Right atrium auricular region (tissue), 2 donors: ENCODE data around the gene FAF1. TPM values are rescaled to one million over a fixed set of nuclear protein-coding genes. Genes with fewer than 3 reads are reported as not detected.
"Not testable (repeated sequence)": the region's sequence is repeated elsewhere in the genome, so short reads cannot be mapped to it uniquely, and the experiment has no call there.

Source experiments
- DNase-seq: peaks from one replicate; pipeline ENCODE4 v3.0.0-alpha.2; 2019; ENCODE audit warnings: low spot score
- H3K27ac ChIP-seq, 2 donors: fragments of 200-600 bp; sonication (generic); 1 replicate in 1 of 2; 2 replicates in 1 of 2; pipeline ENCODE4 v1.5.1; 2016 to 2019
- H3K27me3 ChIP-seq, 2 donors: fragments of 200-600 bp; sonication (generic); one replicate each; pipeline versions ENCODE4 v1.5.1 to v1.6.0; 2017 to 2019
- H3K36me3 ChIP-seq: fragments of 200-600 bp; sonication (generic); one replicate; pipeline ENCODE4 v1.5.1; 2016
- H3K4me1 ChIP-seq, 2 donors: fragments of 200-600 bp; sonication (generic); one replicate each; pipeline versions ENCODE4 v1.5.1 to v1.6.0; 2017 to 2019
- H3K4me3 ChIP-seq, 2 donors: fragments of 200-600 bp; sonication (generic); 1 replicate in 1 of 2; 2 replicates in 1 of 2; pipeline ENCODE4 v1.5.1; 2017 to 2019; ENCODE audit warnings: mild to moderate bottlenecking in 1 of 2, moderate library complexity in 1 of 2
- H3K9me3 ChIP-seq, 2 donors: fragments of 200-600 bp; sonication (generic); one replicate each; pipeline ENCODE4 v1.5.1; 2019
- CTCF ChIP-seq, 2 donors: fragments of 200-600 bp; sonication (generic); IDR thresholded peaks; one replicate each; pipeline ENCODE4 v1.5.1; 2019; ENCODE audit warnings: antibody characterized with exemption in 2 of 2
- total RNA-seq, 2 donors: library from RNA; depleted of rRNA; stranded (reverse); fragments of >200 nt; gene quantifications; one replicate each; pipeline ENCODE4 v1.1.0, GENCODE V29; 2016

FAF1 gene
- total RNA-seq, 2 donors from 2014 or later = 36.1 to 68.8 TPM

GRCh38 chr1:50780797-50781196, 179.3 kb downstream of the FAF1 start:
- H3K27ac ChIP-seq = no peak overlapping the region
- no peaks in the 10 kb centered on the region for H3K27me3 ChIP-seq
- H3K4me1 ChIP-seq = no peaks in the 10 kb centered on the region
- no peak for TF ChIP-seq CTCF (IDR thresholded peaks at IDR 0.05)
- H3K9me3 ChIP-seq = no peaks in the 10 kb centered on the region
- no peak for DNase-seq
- no peak overlapping the region for H3K4me3 ChIP-seq
- peaks cover 7% of the 10 kb centered on the region for H3K36me3 ChIP-seq

- H3K4me1 ChIP-seq = no peaks in the 10 kb centered on the region
- H3K9me3 ChIP-seq = no peaks in the 10 kb centered on the region
- DNase-seq = no peak
- no peaks in the 10 kb centered on the region for H3K27me3 ChIP-seq
- H3K36me3 ChIP-seq = peaks cover 7% of the 10 kb centered on the region
- no peak for TF ChIP-seq CTCF (IDR thresholded peaks at IDR 0.05)
- H3K27ac ChIP-seq = no peak overlapping the region
- H3K4me3 ChIP-seq = no peak overlapping the region
These were observed 180.3 kb downstream of the FAF1 start for GRCh38 chr1:50779801-50780200.

- no peak for TF ChIP-seq CTCF (IDR thresholded peaks at IDR 0.05)
These were observed 184.3 kb downstream of the FAF1 start for GRCh38 chr1:50775740-50776139.

DNA sequence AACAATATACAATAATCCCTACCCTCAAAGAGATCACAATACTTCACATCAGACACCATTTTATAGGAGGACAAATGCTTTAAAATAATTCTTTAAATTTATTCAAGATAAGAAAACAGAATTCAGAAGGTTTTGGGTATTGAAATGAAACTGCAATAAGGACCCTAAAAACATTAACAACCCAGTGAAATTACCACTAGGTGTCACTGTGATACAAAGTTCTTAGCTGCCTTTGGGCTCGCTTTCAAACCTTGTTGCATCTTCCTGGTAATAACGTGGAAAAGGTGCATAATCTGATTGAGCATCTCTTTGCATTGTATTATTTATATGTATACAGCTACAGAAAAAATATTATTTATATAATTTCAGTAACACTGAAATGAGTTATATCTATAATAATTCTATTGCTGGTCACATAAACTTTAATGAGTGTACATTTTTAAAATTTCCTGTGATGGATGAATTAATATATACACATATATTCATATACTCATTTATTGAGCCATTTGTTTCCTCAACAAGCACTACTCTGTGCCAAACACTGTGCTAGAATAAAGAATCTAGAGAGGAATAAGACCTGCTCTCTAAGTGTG, 185.2 kb downstream of the FAF1 start:
- H3K36me3 ChIP-seq = peaks cover 3% of the 10 kb centered on the region
- H3K27me3 ChIP-seq = no peaks in the 10 kb centered on the region
- H3K27ac ChIP-seq = no peak overlapping the region
- no peaks in the 10 kb centered on the region for H3K9me3 ChIP-seq
- DNase-seq = no peak
- H3K4me3 ChIP-seq = no peak overlapping the region
- peak; percentile 62 to 82 for TF ChIP-seq CTCF (IDR thresholded peaks at IDR 0.05)
- no peaks in the 10 kb centered on the region for H3K4me1 ChIP-seq

More at GRCh38 chr1:50775740-50776139, 184.3 kb downstream of the FAF1 start:
- peaks cover 7% of the 10 kb centered on the region for H3K36me3 ChIP-seq
- H3K27ac ChIP-seq = no peak overlapping the region
- H3K27me3 ChIP-seq = no peaks in the 10 kb centered on the region
- H3K4me1 ChIP-seq = no peaks in the 10 kb centered on the region
- no peaks in the 10 kb centered on the region for H3K9me3 ChIP-seq
- DNase-seq = no peak
- H3K4me3 ChIP-seq = no peak overlapping the region

- Histone ChIP-seq H3K9me3 (no peaks in the 10 kb centered on the region), H3K27ac (no peak overlapping the region)
These were observed 193.4 kb downstream of the FAF1 start for GRCh38 chr1:50766688-50767087.

DNA sequence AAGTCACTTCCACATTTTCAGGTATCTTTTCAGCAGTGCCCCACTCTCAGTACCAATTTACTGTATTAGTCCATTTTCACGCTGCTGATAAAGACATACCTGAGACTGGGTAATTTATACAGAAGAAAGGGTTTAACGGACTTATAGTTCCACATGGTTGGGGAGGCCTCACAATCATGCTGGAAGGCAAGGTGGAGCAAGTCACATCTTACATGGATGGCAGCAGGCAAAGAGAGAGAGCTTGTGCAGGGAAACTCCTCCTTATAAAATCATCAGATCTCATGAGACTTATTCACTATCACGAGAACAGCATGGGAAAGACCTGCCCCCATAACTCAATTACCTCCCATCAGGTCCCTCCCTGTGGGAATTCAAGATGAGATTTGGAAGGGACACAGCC, 203.5 kb downstream of the FAF1 start:
- H3K27me3 ChIP-seq, H3K36me3 ChIP-seq, H3K4me1 ChIP-seq, DNase-seq, H3K9me3 ChIP-seq, H3K27ac ChIP-seq, H3K4me3 ChIP-seq: not testable (repeated sequence)

More at GRCh38 chr1:50766688-50767087, 193.4 kb downstream of the FAF1 start:
- Histone ChIP-seq H3K4me3 (no peak overlapping the region), H3K27me3 (no peaks in the 10 kb centered on the region), H3K36me3 (no peaks in the 10 kb centered on the region), H3K4me1 (no peaks in the 10 kb centered on the region)
- no peak for DNase-seq
- no peak for TF ChIP-seq CTCF (IDR thresholded peaks at IDR 0.05)

DNA sequence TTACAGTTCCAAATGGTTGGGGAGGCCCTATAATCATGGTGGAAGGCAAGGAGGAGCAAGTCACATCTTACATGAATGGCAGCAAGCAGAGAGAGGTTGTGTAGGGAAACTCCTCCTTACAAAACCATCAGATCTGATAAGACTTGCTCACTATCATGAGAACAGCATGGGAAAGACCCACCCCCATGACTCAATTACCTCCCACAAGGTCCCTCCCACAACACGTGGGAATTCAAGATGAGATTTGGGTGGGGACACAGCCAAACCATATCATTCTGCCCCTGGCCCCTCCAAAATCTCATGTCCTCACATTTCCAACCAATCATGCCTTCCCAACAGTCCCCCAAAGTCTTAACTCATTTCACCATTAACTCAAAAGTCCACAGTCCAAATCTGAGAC, 205.3 kb downstream of the FAF1 start:
- H3K27me3 ChIP-seq, DNase-seq, H3K4me3 ChIP-seq, H3K4me1 ChIP-seq, H3K9me3 ChIP-seq, H3K27ac ChIP-seq, H3K36me3 ChIP-seq: not testable (repeated sequence)
